GM19238 (cell line): ENCODE results near the gene RANBP9.

Source experiments
- DNase-seq: peaks from one replicate; pipeline ENCODE4 v3.0.0; 2011; ENCODE audit warnings: low spot score; ENCODE audit not compliant: insufficient read length

Gene RANBP9

GRCh38 chr6:13572240-13572639 lies 139.4 kb downstream of the RANBP9 start:
- no peak for DNase-seq
